BLaER1 (cell line): ENCODE measurements around the gene HOXA13.

Source experiments
- H3K27ac ChIP-seq: shearing (Covaris generic); formaldehyde crosslinking; 2 replicates; pipeline ENCODE4 v1.8.1; 2022
- H3K27me3 ChIP-seq: shearing (Covaris generic); formaldehyde crosslinking; 2 replicates; pipeline ENCODE4 v1.8.1; 2022
- H3K36me3 ChIP-seq: shearing (Covaris generic); formaldehyde crosslinking; 2 replicates; pipeline ENCODE4 v1.8.1; 2022
- H3K4me1 ChIP-seq: shearing (Covaris generic); formaldehyde crosslinking; 2 replicates; pipeline ENCODE4 v1.8.1; 2022
- H3K4me2 ChIP-seq: shearing (Covaris generic); formaldehyde crosslinking; 2 replicates; pipeline ENCODE4 v1.8.1; 2022
- H3K4me3 ChIP-seq: shearing (Covaris generic); formaldehyde crosslinking; 2 replicates; pipeline ENCODE4 v1.8.1; 2022
- H3K9ac ChIP-seq: shearing (Covaris generic); formaldehyde crosslinking; 2 replicates; pipeline ENCODE4 v1.8.1; 2022
- H3K9me3 ChIP-seq: shearing (Covaris generic); formaldehyde crosslinking; 2 replicates; pipeline ENCODE4 v1.8.1; 2022
- H4K20me1 ChIP-seq: shearing (Covaris generic); formaldehyde crosslinking; 2 replicates; pipeline ENCODE4 v1.8.1; 2022
- Cebpa-rat ChIP-seq: shearing (Covaris generic); IDR thresholded peaks from 2 replicates; pipeline ENCODE4 v1.8.1; 2022

Gene HOXA13

DNA sequence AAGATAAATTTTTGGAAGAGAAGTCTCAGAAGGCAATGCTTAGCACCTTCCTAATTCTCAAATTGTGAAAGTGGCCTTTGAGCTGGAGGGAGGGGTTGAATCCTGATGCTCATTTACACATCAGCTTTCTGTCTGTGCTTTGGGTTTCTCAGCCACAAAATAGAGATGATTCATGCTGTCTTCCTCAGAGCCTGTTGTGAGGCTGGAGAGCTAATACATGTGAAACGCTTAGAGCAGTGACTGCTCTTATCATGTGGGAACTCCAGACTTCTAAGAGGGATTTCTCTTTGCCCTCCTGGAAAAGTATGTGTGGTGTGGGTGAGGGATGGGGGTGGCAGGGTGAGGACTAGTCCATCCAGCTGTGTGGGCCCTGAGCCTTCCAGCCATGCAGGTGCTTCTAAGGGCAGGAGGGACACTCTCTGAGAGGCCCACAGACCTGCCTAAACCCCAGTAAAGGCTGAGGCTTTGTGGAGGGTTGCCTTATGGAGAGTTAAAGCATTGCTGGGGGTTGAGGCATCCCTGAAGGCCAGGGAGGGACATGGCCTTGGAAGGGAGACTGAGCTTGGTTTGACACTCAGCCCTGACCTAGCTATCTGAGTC is 37.9 kb upstream of the HOXA13 start:
- H3K27me3 ChIP-seq, result peaks cover 61% of the 10 kb centered on the region
- peaks cover 44% of the 10 kb centered on the region for H3K9me3 ChIP-seq
- no peak overlapping the region for H3K4me2 ChIP-seq
- H3K27ac ChIP-seq, result no peak overlapping the region
- TF ChIP-seq Cebpa-rat, result no peak
- no peak overlapping the region for H3K4me3 ChIP-seq
- H3K9ac ChIP-seq, result no peak overlapping the region
- no peaks in the 10 kb centered on the region for H3K36me3 ChIP-seq
- H3K4me1 ChIP-seq, result no peaks in the 10 kb centered on the region
- H4K20me1 ChIP-seq, result no peaks in the 10 kb centered on the region

DNA sequence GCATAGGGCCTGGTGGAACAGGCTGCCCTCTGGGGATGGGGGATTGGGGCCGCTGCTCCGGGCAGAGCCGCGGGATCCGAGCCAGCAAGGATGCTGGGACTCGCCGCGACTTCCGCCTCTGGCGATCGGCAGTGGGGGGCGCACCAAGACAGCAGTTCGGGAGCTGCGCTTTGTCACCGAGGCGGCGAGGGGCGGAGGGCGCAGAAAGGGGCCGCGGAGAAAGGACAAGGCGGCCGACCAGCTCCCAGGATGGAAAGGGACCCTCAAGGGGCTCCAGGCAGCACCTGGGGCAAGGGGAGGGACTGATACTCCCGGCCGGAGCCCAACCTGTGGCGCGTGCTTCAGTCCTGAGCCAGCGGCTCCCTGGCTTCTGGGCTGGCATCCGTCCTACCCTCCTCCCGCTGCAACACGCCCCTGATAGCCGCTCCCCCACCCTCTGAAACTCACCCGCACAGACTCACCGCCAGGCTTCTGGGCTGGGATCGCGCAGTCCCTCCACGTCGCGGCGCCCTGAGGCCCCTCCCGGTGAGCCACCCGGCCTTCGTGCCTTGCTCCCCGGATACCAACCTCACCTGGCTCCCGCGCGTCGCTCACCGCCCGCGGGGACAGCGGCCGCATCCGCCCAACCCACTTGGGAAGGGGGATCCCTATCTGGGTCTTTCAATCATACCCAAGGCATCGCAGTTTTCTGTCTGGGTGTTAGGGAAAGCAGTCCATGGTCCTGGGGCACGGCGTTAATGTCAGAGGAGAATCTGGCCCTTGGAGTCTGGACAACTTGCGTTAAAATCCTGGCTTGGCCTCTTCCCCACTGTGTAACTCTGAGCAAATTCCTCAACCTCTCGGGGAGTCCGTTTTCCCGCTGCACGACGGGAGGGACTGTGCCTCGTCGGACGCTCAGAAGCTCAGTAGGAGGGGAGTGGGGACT is 35.8 kb upstream of the HOXA13 start:
- H3K9ac ChIP-seq, result no peak overlapping the region
- no peaks in the 10 kb centered on the region for H3K4me1 ChIP-seq
- H3K4me3 ChIP-seq, result no peak overlapping the region
- no peak for TF ChIP-seq Cebpa-rat
- H3K9me3 ChIP-seq, result peaks cover 24% of the 10 kb centered on the region
- H3K36me3 ChIP-seq, result no peaks in the 10 kb centered on the region
- H3K4me2 ChIP-seq, result no peak overlapping the region
- peaks cover 39% of the 10 kb centered on the region for H3K27me3 ChIP-seq
- no peaks in the 10 kb centered on the region for H4K20me1 ChIP-seq
- H3K27ac ChIP-seq, result no peak overlapping the region

DNA sequence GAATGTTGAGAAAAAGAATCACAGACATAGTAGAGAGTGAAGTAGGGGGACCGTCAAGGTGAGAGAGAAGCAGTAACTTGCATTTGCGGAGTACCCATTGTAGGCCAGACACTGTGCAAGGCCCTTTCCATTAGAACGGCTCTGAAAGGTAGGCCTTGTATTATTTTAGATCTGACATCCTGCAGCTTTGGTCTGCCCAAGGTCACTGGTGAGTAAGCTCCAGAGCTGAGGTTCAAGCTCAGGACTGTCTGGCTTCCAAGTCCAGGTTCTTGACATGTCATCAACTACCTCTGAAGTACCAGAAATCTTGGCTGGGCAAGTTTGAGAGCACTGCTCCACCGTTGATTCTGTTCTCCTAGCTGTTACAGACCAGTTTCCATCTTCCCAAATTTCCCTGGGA is 29.6 kb upstream of the HOXA13 start:
- peaks cover 10% of the 10 kb centered on the region for H3K27me3 ChIP-seq
- TF ChIP-seq Cebpa-rat, result no peak

DNA sequence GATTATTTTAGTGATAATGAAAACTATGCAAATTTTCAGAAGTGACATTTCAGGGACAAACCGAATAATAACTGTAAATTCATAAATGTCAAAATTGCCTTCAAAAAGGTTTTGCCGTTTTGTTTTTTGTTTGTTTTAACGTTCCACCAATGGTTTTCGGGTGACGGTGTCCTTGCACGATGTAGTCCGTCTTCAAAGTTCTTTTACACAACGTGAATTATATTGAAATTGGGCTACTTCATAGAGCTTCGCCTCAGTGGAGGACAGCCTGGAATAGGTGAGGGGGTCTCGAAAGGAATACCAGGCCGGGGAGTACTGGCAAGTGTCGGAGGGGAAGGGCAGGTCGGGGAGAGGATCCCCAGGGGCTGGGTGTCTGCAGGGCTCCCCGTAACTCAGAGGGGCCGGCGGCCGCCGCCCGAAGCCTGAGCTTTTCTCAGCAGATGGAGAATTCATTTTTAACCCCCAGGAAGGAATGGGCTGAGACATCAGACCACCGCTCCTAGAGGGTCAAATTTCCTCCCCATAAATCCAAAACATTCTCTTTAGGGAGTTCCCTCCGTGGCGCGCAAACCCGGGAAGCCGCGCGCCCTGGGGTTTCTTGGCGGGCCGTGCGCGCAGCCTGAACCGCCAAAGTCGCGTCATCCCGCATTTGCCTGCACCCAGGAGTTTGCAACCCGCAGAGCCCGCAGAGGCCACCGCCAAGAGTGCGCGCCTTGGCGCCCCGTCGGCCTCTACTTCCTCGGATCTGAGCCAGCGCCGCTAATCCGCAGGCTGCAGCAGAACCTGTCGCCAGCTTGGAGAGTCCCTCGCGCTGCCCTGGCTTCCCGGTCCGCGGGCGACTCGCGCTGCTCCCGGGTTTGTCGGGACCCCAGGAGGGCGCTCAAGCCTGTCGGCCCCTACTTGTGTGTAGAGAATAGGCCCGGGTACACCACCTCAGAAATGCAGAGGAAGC is 25.4 kb upstream of the HOXA13 start:
- Histone ChIP-seq H3K4me3 (no peak overlapping the region), H4K20me1 (peaks cover 4% of the 10 kb centered on the region; the same call in 1 of the 2 replicates), H3K27me3 (peaks cover 48% of the 10 kb centered on the region), H3K4me1 (no peaks in the 10 kb centered on the region), H3K36me3 (no peaks in the 10 kb centered on the region), H3K9me3 (peaks cover 15% of the 10 kb centered on the region), H3K27ac (no peak overlapping the region), H3K4me2 (no peak overlapping the region), H3K9ac (no peak overlapping the region)
- no peak for TF ChIP-seq Cebpa-rat

More for the DNA sequence above, 29.6 kb upstream of the HOXA13 start:
- Histone ChIP-seq H3K36me3 (no peaks in the 10 kb centered on the region), H3K27ac (no peak overlapping the region), H3K4me2 (no peak overlapping the region), H3K4me3 (no peak overlapping the region), H3K9me3 (peaks cover 9% of the 10 kb centered on the region), H3K4me1 (no peaks in the 10 kb centered on the region), H3K9ac (no peak overlapping the region), H4K20me1 (no peaks in the 10 kb centered on the region)

DNA sequence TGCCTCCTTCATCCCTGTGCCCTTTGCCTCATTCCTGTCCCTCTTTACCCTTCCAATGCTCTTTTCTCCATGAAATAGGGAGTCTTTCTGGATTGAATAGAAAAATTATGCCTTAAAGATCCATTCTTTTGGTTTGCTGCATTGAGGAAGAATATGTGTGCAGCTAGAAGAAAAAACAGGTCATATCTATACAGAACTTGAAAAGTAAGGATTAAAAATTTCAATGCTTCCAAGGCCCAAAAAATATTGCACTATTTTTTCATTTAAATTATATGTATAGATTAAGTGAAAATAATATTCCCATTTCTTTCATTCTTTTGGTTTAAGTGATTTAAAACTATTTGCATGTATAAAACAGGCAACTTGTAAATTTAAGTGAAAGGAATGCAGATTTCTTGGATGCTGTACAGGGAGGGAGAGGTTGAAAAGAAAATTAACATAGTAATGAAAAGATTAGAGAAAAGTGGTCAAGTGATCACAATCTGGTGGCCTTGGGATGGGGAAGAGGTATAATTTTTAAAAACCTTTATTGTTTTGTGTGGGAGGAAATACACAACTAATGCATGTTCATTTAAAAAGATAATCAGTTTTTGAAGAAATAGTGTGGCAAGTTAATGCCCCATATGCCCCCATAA is 24.2 kb upstream of the HOXA13 start:
- H3K27me3 ChIP-seq, result peaks cover 60% of the 10 kb centered on the region
- TF ChIP-seq Cebpa-rat, result no peak

DNA sequence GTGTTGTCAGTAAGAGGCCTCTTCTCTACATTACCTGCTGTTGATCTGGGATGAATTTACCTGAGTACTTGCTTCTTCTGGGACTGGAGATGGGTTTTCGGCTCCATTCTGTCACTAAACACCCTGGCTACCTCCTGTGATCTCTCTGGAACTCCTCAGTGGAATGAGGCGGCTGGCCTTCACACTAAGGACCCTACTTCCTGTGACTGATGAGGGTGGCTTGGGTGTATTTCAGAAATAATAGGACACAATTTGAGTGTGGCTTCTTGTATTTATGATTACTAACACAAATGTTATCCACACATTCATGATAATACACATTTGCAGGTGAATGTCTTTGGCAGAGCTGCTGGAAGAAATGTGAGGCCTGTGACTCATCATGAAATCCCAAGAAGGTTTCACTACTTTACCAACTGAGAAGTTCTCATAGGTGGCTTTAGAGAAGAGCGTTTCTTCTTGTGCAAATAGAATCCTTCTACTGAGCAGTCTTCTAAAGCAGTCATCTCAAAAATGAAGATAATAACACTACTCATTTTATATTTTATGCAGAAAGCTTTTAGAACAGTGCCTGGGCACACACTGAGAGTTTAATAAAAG is 21.4 kb upstream of the HOXA13 start:
- Histone ChIP-seq H3K27me3 (peaks cover 78% of the 10 kb centered on the region), H3K27ac (no peak overlapping the region), H3K4me2 (no peak overlapping the region), H4K20me1 (peaks cover 10% of the 10 kb centered on the region; the same call in 1 of the 2 replicates), H3K36me3 (no peaks in the 10 kb centered on the region), H3K9me3 (peaks cover 15% of the 10 kb centered on the region), H3K9ac (no peak overlapping the region), H3K4me1 (no peaks in the 10 kb centered on the region), H3K4me3 (no peak overlapping the region)
- no peak for TF ChIP-seq Cebpa-rat

More for the DNA sequence above, 24.2 kb upstream of the HOXA13 start:
- Histone ChIP-seq H3K4me3 (no peak overlapping the region), H3K4me1 (no peaks in the 10 kb centered on the region), H3K4me2 (no peak overlapping the region), H3K27ac (no peak overlapping the region), H3K9me3 (peaks cover 15% of the 10 kb centered on the region), H3K9ac (no peak overlapping the region), H3K36me3 (no peaks in the 10 kb centered on the region), H4K20me1 (peaks cover 10% of the 10 kb centered on the region; the same call in 1 of the 2 replicates)

DNA sequence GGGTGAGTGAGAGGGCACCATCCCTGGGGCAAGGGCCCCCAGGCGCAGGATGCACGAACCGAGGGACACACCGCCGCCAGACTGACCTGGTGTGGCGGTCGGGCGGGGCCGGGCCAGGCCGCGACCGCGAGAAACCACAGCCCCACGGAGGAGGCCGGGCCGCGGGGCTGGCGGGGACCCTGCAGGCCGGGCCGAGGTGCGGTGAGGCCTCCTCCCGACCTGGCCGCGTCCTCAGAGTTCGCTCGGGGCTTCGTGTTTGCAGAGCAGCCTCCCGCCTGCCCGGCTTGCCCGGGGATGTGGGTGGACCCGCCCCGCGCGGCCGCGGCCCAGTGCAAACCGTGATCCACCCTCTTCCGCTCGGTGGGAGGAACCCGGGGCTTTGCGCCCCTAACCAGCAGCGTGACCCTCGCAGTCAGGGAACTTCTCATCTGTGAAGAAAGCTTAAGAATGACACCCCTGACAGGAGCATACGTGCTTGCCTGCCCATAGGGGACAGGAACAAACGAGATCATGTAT is 20.6 kb upstream of the HOXA13 start:
- H3K36me3 ChIP-seq, result no peaks in the 10 kb centered on the region
- peaks cover 11% of the 10 kb centered on the region for H3K9me3 ChIP-seq
- H3K4me2 ChIP-seq, result no peak overlapping the region
- no peak overlapping the region for H3K9ac ChIP-seq
- no peak overlapping the region for H3K4me3 ChIP-seq
- H3K4me1 ChIP-seq, result no peaks in the 10 kb centered on the region
- no peak overlapping the region for H3K27ac ChIP-seq
- TF ChIP-seq Cebpa-rat, result no peak
- H4K20me1 ChIP-seq, result peaks cover 10% of the 10 kb centered on the region; the same call in 1 of the 2 replicates
- H3K27me3 ChIP-seq, result peaks cover 74% of the 10 kb centered on the region

DNA sequence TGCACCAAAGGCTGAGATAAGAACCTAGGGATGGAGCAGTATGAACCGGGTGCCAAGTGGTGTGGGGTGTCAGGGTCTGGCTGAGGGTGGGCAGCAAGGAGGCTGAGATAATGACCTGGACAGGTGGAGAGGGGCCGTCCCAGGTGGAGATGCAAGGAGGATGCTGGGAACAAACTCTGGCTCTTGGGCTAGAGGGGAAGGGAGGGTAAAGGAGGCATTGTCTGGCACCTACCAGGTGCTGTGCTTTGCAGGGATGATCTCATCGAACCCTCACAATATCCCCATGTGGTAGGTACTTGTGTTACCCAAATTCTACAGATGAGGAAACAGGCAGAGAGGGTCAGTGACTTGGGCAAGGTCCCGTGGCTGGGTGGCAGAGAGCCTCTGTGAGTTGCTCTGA is 19.9 kb upstream of the HOXA13 start:
- Histone ChIP-seq H3K4me2 (no peak overlapping the region), H3K9ac (no peak overlapping the region), H4K20me1 (peaks cover 10% of the 10 kb centered on the region; the same call in 1 of the 2 replicates), H3K4me1 (no peaks in the 10 kb centered on the region), H3K36me3 (no peaks in the 10 kb centered on the region), H3K27ac (no peak overlapping the region), H3K27me3 (peaks cover 72% of the 10 kb centered on the region), H3K9me3 (0 out of 2 replicates have a peak, but pooled peaks cover 6% of the 10 kb centered on the region), H3K4me3 (no peak overlapping the region)
- no peak for TF ChIP-seq Cebpa-rat
